HEK293 (cell line): ENCODE results near the gene TLE5.

Experiments
- CTCF ChIA-PET: fragments of 350-600 bp; formaldehyde crosslinking; extraction: SDS; loops from one replicate; lab custom pipeline; 2021; ENCODE audit warnings: antibody characterized with exemption; lab: Yijun Ruan, JAX
- POLR2A ChIA-PET: fragments of 300-600 bp; formaldehyde crosslinking; extraction: SDS; loops from one replicate; lab custom pipeline; 2020; ENCODE audit warnings: antibody characterized with exemption, inconsistent platforms; lab: Yijun Ruan, JAX
- H3K27ac ChIP-seq: fragments of 200-500 bp; sonication (Bioruptor generic); 2 replicates; pipeline ENCODE4 v1.5.1; 2014; ENCODE audit warnings: low read depth, low read length, control low read depth, inconsistent platforms; ENCODE audit errors: extremely low read depth
- H3K36me3 ChIP-seq, 2 experiments: fragments of 200-500 bp in 1 of 2; sonication (Bioruptor generic) in 1 of 2; 1 replicate in 1 of 2; 2 replicates in 1 of 2; pipeline ENCODE4 v1.5.1; 2014 to 2017; ENCODE audit warnings: inconsistent platforms in 2 of 2, low read length in 2 of 2; ENCODE audit not compliant: control insufficient read depth in 2 of 2, insufficient read depth in 1 of 2
- H3K4me1 ChIP-seq: fragments of 200-500 bp; sonication (Bioruptor generic); 2 replicates; pipeline ENCODE4 v1.5.1; 2014; ENCODE audit warnings: mild to moderate bottlenecking, low read length, inconsistent platforms; ENCODE audit not compliant: control insufficient read depth, insufficient read depth
- H3K4me3 ChIP-seq: 2 replicates; pipeline ENCODE4 v1.5.1; 2011; ENCODE audit warnings: low read depth, mild to moderate bottlenecking, control low read depth, low read length, moderate library complexity
- H3K9me3 ChIP-seq: fragments of 200-500 bp; sonication (Bioruptor generic); 2 replicates; pipeline ENCODE4 v1.5.1; 2014; ENCODE audit warnings: low read depth, low read length, inconsistent platforms; ENCODE audit not compliant: control insufficient read depth, insufficient read depth
- EGR2 ChIP-seq: fragments of 450-650 bp; formaldehyde crosslinking; IDR thresholded peaks from 2 replicates; pipeline ENCODE4 v1.5.1; 2016; ENCODE audit warnings: low read depth, missing biosample characterization, missing genetic modification characterization
- HOXD13 ChIP-seq: sonication (generic); formaldehyde crosslinking; IDR thresholded peaks from 2 replicates; pipeline ENCODE4 v1.8.0; 2022; ENCODE audit warnings: missing genetic modification reagents, borderline replicate concordance
- PRDM1 ChIP-seq: fragments of 450-650 bp; formaldehyde crosslinking; IDR thresholded peaks from 2 replicates; pipeline ENCODE4; 2016; ENCODE audit warnings: missing biosample characterization, missing genetic modification characterization
- RBAK ChIP-seq: fragments of 450-650 bp; formaldehyde crosslinking; IDR thresholded peaks from 2 replicates; pipeline ENCODE4 v1.5.1; 2016; ENCODE audit warnings: missing biosample characterization, missing genetic modification characterization
- SALL2 ChIP-seq: fragments of 450-650 bp; formaldehyde crosslinking; IDR thresholded peaks from 2 replicates; pipeline ENCODE4 v1.5.0; 2017; ENCODE audit warnings: missing biosample characterization, mild to moderate bottlenecking, missing genetic modification characterization, borderline replicate concordance
- SP2 ChIP-seq: fragments of 450-650 bp; formaldehyde crosslinking; IDR thresholded peaks from 2 replicates; pipeline ENCODE4 v1.5.1; 2016; ENCODE audit warnings: missing biosample characterization, missing genetic modification characterization
- SP3 ChIP-seq: fragments of 450-650 bp; formaldehyde crosslinking; IDR thresholded peaks from 2 replicates; pipeline ENCODE4 v1.5.1; 2016; ENCODE audit warnings: missing biosample characterization, missing genetic modification characterization
- TRIM28 ChIP-seq: IDR thresholded peaks from 2 replicates; pipeline ENCODE4 v1.6.1; 2011; ENCODE audit warnings: low read length, control low read depth, borderline replicate concordance
- WT1 ChIP-seq: fragments of 450-650 bp; formaldehyde crosslinking; IDR thresholded peaks from 2 replicates; pipeline ENCODE4 v1.5.1; 2016; ENCODE audit warnings: missing biosample characterization, missing genetic modification characterization
- ZBTB17 ChIP-seq: fragments of 450-650 bp; formaldehyde crosslinking; IDR thresholded peaks from 2 replicates; pipeline ENCODE4 v1.5.1; 2016; ENCODE audit warnings: missing biosample characterization, missing genetic modification characterization
- ZBTB48 ChIP-seq: fragments of 450-650 bp; formaldehyde crosslinking; IDR thresholded peaks from 2 replicates; pipeline ENCODE4 v1.5.1; 2016; ENCODE audit warnings: missing biosample characterization, missing genetic modification characterization
- ZFP69B ChIP-seq: fragments of 450-650 bp; formaldehyde crosslinking; IDR thresholded peaks from 2 replicates; pipeline ENCODE4 v1.5.1; 2016; ENCODE audit warnings: missing biosample characterization, missing genetic modification characterization
- ZNF175 ChIP-seq: fragments of 450-650 bp; formaldehyde crosslinking; IDR thresholded peaks from 2 replicates; pipeline ENCODE4 v1.5.1; 2016; ENCODE audit warnings: missing biosample characterization, missing genetic modification characterization
- ZNF473 ChIP-seq: fragments of 450-650 bp; formaldehyde crosslinking; IDR thresholded peaks from 2 replicates; pipeline ENCODE4 v1.5.1; 2017; ENCODE audit warnings: missing biosample characterization, missing genetic modification characterization
- ZNF521 ChIP-seq: fragments of 450-650 bp; formaldehyde crosslinking; IDR thresholded peaks from 2 replicates; pipeline ENCODE4 v1.5.1; 2017; ENCODE audit warnings: missing biosample characterization, mild to moderate bottlenecking, missing genetic modification characterization
- ZNF549 ChIP-seq: fragments of 450-650 bp; IDR thresholded peaks from 2 replicates; pipeline ENCODE4 v1.5.1; 2018; ENCODE audit warnings: missing biosample characterization, missing genetic modification characterization, mild to moderate bottlenecking, inconsistent platforms, moderate library complexity
- ZNF600 ChIP-seq: fragments of 450-650 bp; formaldehyde crosslinking; IDR thresholded peaks from 2 replicates; pipeline ENCODE4 v1.5.1; 2016; ENCODE audit warnings: missing biosample characterization, missing genetic modification characterization
- ZNF660 ChIP-seq: fragments of 450-650 bp; IDR thresholded peaks from 2 replicates; pipeline ENCODE4 v1.5.1; 2018; ENCODE audit warnings: missing biosample characterization, mild to moderate bottlenecking, missing genetic modification characterization
- ZNF670 ChIP-seq: fragments of 450-650 bp; formaldehyde crosslinking; IDR thresholded peaks from 2 replicates; pipeline ENCODE4 v1.5.1; 2016; ENCODE audit warnings: missing biosample characterization, missing genetic modification characterization, low read depth
- ZSCAN30 ChIP-seq: fragments of 450-650 bp; IDR thresholded peaks from 2 replicates; pipeline ENCODE4 v1.5.1; 2018; ENCODE audit warnings: missing biosample characterization, mild to moderate bottlenecking, missing genetic modification characterization, moderate library complexity
- TF ChIP-seq, protein P1 (sequence below): IDR thresholded peaks from 2 replicates; pipeline ENCODE4 v1.6.1; 2011; ENCODE audit warnings: mild to moderate bottlenecking, low read depth, low read length, borderline replicate concordance
- TF ChIP-seq, protein P2 (sequence below): fragments of 450-650 bp; formaldehyde crosslinking; IDR thresholded peaks from 2 replicates; pipeline ENCODE4 v1.5.1; 2016; ENCODE audit warnings: missing biosample characterization, missing genetic modification characterization, borderline replicate concordance
- TF ChIP-seq, protein P3 (sequence below): fragments of 450-650 bp; formaldehyde crosslinking; IDR thresholded peaks from 2 replicates; pipeline ENCODE4 v1.5.1; 2016; ENCODE audit warnings: missing biosample characterization, missing genetic modification characterization
- TF ChIP-seq, protein P4 (sequence below): fragments of 450-650 bp; formaldehyde crosslinking; IDR thresholded peaks from 2 replicates; pipeline ENCODE4; 2016; ENCODE audit warnings: missing biosample characterization, missing genetic modification characterization
- TF ChIP-seq, protein P5 (sequence below): fragments of 450-650 bp; formaldehyde crosslinking; IDR thresholded peaks from 2 replicates; pipeline ENCODE4 v1.5.1; 2016; ENCODE audit warnings: missing biosample characterization, missing genetic modification characterization
- TF ChIP-seq, protein P6 (sequence below): fragments of 450-650 bp; formaldehyde crosslinking; IDR thresholded peaks from 2 replicates; pipeline ENCODE4 v1.5.1; 2017; ENCODE audit warnings: missing biosample characterization, missing genetic modification characterization

The TLE5 gene

DNA sequence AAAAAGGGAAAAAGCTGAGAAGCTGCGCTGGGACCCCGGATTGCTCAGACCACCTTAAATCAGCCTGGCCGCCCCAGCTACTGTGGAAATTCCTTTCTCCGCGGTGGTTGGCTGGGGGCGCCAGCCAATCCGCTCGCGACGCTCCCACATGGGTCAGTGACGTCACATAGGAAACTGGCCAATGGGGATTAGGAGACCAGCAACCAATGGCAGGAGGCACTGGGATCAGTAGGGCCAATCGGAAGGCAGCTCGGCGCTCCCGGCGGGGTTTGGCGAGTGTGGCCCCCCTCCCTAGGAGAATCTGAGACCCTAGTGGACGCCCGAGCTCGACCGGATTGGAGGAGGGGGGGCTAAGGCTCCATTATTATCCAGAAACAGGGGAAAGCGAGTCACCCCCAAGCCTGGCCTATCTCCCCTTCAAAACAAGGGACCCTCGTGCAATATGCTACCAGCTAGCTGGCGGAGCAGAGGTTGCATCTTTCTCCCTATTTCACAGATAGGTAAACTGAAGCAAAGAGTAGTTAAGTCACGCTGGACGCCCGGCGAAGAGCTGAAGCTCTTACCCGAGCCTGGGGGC lies 26.7 kb downstream of the TLE5 start (continued):
- TF ChIP-seq SP2 (tag by site-specific recombination) (peak; percentile 97), SALL2 (no peak), ZNF549 (tag by site-specific recombination) (no peak), ZSCAN30 (tag by site-specific recombination) (peak; percentile 38; the same call in 1 of the 2 replicates), ZNF600 (tag by site-specific recombination) (no peak), ZBTB48 (peak; percentile 90), ZNF670 (tag by site-specific recombination) (no peak), HOXD13 (CRISPR knock-in tag) (no peak)
- TF ChIP-seq, protein P1, sequence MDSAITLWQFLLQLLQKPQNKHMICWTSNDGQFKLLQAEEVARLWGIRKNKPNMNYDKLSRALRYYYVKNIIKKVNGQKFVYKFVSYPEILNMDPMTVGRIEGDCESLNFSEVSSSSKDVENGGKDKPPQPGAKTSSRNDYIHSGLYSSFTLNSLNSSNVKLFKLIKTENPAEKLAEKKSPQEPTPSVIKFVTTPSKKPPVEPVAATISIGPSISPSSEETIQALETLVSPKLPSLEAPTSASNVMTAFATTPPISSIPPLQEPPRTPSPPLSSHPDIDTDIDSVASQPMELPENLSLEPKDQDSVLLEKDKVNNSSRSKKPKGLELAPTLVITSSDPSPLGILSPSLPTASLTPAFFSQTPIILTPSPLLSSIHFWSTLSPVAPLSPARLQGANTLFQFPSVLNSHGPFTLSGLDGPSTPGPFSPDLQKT = no peak
- TF ChIP-seq, protein P2, sequence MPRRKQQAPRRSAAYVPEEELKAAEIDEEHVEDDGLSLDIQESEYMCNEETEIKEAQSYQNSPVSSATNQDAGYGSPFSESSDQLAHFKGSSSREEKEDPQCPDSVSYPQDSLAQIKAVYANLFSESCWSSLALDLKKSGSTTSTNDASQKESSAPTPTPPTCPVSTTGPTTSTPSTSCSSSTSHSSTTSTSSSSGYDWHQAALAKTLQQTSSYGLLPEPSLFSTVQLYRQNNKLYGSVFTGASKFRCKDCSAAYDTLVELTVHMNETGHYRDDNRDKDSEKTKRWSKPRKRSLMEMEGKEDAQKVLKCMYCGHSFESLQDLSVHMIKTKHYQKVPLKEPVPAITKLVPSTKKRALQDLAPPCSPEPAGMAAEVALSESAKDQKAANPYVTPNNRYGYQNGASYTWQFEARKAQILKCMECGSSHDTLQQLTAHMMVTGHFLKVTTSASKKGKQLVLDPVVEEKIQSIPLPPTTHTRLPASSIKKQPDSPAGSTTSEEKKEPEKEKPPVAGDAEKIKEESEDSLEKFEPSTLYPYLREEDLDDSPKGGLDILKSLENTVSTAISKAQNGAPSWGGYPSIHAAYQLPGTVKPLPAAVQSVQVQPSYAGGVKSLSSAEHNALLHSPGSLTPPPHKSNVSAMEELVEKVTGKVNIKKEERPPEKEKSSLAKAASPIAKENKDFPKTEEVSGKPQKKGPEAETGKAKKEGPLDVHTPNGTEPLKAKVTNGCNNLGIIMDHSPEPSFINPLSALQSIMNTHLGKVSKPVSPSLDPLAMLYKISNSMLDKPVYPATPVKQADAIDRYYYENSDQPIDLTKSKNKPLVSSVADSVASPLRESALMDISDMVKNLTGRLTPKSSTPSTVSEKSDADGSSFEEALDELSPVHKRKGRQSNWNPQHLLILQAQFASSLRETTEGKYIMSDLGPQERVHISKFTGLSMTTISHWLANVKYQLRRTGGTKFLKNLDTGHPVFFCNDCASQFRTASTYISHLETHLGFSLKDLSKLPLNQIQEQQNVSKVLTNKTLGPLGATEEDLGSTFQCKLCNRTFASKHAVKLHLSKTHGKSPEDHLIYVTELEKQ = no peak

DNA sequence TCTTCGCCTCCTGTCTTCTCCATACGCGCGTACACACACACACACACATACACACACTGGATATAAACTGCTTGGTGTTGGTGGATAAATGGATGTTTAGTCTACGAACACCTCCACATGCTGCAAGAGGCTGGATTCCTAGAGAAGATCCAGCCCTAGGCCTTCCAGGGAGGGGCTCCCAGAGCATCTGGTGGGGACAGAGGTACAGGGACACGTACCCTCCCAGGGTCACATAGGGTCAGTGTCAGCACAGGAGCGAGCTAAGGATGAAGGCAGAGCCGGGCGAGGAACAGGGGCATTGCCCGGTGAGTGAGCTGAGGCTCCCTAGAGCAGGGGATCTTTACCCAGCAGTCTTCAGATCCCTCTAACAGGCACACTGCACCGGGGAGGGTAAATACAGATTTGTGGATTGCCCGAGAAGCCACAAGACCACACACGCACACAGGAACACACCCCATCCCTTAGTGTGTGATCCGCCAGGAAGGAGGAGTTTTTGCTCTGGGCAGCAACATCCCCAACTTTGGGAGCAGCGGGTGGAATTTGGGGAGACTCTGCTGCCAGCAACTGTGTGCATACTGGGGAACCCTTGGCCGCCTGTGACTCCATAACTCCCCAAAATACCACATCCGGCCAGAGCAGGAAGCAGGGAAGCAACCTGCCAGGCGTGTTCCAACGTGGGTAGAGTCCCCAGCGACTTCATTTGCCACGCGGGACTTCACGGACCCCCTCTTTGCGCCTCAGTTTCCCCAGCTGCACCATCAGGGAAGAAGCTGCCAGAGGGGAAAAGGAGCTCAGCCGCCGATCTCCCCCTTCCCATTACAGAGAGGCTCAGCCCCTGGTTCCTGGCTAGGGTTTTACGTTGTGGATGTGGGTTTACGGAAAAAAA lies 27.4 kb downstream of the TLE5 start:
- peak overlapping the region; percentile 37 for H3K4me3 ChIP-seq
- POLR2A ChIA-PET = interaction anchor here (0.6 to 3.8 kb wide), 18 partner anchors 10 to 559 kb away, joined by 3 to 37 read pairs (median 7); partner anchors contain the start of genes GADD45B, TLE5 and TLE6
- H3K27ac ChIP-seq = peak overlapping the region; percentile 58; the same call in 1 of the 2 replicates
- no peaks in the 10 kb centered on the region for H3K36me3 ChIP-seq
- CTCF ChIA-PET = interaction anchor here (0.6 to 2.7 kb wide), 7 partner anchors 18 to 1299 kb away, joined by 3 to 23 read pairs (median 5); no protein-coding TSS in a partner anchor
- H3K4me1 ChIP-seq = peaks cover 8% of the 10 kb centered on the region; the same call in 1 of the 2 replicates
- H3K9me3 ChIP-seq = no peaks in the 10 kb centered on the region
- TF ChIP-seq PRDM1 (tag by site-specific recombination) = no peak
- TF ChIP-seq TRIM28 = peak; percentile 39; the same call in 1 of the 2 replicates
- TF ChIP-seq WT1 (tag by site-specific recombination) = no peak
- no peak for TF ChIP-seq ZNF660
- no peak for TF ChIP-seq ZNF521 (tag by site-specific recombination)
- no peak for TF ChIP-seq SP3 (tag by site-specific recombination)
- TF ChIP-seq ZNF175 (tag by site-specific recombination) = no peak
- TF ChIP-seq RBAK (tag by site-specific recombination) = no peak
- TF ChIP-seq ZNF473 (tag by site-specific recombination) = no peak
- TF ChIP-seq EGR2 (tag by site-specific recombination) = 0 out of 2 replicates have a peak, but pooled peaks have one; percentile 20
- peak; percentile 64 for TF ChIP-seq ZBTB48
- 0 out of 2 replicates have a peak, but pooled peaks have one; percentile 11 for TF ChIP-seq ZFP69B (tag by site-specific recombination)
- TF ChIP-seq, protein P3, sequence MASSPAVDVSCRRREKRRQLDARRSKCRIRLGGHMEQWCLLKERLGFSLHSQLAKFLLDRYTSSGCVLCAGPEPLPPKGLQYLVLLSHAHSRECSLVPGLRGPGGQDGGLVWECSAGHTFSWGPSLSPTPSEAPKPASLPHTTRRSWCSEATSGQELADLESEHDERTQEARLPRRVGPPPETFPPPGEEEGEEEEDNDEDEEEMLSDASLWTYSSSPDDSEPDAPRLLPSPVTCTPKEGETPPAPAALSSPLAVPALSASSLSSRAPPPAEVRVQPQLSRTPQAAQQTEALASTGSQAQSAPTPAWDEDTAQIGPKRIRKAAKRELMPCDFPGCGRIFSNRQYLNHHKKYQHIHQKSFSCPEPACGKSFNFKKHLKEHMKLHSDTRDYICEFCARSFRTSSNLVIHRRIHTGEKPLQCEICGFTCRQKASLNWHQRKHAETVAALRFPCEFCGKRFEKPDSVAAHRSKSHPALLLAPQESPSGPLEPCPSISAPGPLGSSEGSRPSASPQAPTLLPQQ (tag by site-specific recombination) = no peak
- TF ChIP-seq, protein P4, sequence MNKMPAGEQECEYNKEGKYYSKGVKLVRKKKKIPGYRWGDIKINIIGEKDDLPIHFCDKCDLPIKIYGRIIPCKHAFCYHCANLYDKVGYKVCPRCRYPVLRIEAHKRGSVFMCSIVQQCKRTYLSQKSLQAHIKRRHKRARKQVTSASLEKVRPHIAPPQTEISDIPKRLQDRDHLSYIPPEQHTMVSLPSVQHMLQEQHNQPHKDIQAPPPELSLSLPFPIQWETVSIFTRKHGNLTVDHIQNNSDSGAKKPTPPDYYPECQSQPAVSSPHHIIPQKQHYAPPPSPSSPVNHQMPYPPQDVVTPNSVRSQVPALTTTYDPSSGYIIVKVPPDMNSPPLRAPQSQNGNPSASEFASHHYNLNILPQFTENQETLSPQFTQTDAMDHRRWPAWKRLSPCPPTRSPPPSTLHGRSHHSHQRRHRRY = no peak
- TF ChIP-seq, protein P5, sequence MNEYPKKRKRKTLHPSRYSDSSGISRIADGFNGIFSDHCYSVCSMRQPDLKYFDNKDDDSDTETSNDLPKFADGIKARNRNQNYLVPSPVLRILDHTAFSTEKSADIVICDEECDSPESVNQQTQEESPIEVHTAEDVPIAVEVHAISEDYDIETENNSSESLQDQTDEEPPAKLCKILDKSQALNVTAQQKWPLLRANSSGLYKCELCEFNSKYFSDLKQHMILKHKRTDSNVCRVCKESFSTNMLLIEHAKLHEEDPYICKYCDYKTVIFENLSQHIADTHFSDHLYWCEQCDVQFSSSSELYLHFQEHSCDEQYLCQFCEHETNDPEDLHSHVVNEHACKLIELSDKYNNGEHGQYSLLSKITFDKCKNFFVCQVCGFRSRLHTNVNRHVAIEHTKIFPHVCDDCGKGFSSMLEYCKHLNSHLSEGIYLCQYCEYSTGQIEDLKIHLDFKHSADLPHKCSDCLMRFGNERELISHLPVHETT = no peak
- TF ChIP-seq ZBTB17 = peak; percentile 67
- TF ChIP-seq, protein P6, sequence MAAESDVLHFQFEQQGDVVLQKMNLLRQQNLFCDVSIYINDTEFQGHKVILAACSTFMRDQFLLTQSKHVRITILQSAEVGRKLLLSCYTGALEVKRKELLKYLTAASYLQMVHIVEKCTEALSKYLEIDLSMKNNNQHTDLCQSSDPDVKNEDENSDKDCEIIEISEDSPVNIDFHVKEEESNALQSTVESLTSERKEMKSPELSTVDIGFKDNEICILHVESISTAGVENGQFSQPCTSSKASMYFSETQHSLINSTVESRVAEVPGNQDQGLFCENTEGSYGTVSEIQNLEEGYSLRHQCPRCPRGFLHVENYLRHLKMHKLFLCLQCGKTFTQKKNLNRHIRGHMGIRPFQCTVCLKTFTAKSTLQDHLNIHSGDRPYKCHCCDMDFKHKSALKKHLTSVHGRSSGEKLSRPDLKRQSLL (tag by site-specific recombination) = no peak
